ENCODE results near the gene SEC23A.

Gene SEC23A

GRCh38 chr14:39113685-39114072, 10.6 kb upstream of the SEC23A start:
- TF ChIP-seq, protein P1, sequence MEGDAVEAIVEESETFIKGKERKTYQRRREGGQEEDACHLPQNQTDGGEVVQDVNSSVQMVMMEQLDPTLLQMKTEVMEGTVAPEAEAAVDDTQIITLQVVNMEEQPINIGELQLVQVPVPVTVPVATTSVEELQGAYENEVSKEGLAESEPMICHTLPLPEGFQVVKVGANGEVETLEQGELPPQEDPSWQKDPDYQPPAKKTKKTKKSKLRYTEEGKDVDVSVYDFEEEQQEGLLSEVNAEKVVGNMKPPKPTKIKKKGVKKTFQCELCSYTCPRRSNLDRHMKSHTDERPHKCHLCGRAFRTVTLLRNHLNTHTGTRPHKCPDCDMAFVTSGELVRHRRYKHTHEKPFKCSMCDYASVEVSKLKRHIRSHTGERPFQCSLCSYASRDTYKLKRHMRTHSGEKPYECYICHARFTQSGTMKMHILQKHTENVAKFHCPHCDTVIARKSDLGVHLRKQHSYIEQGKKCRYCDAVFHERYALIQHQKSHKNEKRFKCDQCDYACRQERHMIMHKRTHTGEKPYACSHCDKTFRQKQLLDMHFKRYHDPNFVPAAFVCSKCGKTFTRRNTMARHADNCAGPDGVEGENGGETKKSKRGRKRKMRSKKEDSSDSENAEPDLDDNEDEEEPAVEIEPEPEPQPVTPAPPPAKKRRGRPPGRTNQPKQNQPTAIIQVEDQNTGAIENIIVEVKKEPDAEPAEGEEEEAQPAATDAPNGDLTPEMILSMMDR (IDR thresholded peaks at IDR 0.05), result no peak

GRCh38 chr14:39109893-39110715, 7.1 kb upstream of the SEC23A start:
- TF ChIP-seq, protein P1 (IDR thresholded peaks at IDR 0.05), result no peak

- TF ChIP-seq, protein P1 (IDR thresholded peaks at IDR 0.05), result no peak
Measured at GRCh38 chr14:39108791-39109190, 5.8 kb upstream of the SEC23A start.

DNA sequence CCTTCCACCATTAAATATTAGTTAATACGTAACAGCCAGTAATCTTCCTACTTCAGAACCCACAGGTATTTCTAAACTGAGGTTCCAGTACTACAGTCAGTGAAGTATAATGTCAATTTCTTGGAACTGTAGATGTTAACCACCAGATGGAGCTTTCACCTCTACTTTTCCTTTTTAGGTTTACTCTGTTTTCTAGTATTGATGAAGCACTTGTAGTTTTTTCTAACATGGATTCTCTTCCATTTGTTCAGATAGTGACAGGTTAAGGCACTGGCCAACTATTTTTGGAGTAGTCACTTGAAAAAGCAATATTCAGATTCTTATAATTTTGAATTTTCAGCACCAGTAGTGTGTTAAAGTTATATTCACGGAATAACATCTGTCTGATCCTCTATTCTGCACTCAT, 4.6 kb upstream of the SEC23A start:
- TF ChIP-seq, protein P1 (IDR thresholded peaks at IDR 0.05), result peak; percentile 56

DNA sequence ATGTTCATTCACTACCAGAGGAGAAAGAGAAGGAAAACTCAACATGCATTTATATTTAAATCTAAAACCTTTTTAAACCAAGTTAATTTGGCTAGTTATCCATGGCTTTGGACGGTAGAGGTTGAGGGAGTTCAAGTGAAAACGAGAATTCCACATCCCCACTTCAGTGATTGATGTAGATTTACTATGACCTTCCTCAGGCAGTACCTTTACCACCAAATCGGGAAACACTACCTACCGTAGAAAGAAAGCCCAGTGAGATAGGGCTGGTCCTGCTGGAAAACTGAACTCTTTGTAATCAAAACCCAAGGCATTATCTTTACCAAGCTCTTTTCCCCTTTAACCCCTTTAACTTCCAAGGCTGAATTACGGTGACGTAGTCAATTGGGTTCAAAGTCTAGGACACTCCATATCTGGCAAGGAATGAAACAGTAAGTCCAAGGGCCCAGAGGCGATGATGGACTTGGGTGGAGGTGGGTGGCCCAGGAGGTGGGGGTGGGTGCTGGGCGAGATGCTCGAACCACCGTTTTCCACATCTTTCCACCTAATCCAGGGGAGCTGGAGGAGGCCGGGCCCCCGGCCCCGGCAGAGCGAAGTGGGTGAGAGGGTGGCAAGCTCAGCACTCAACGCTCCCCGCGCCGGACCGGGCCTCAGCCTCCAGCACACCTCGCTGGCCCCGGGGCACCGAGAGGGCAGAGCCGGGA, 618 bp downstream of the SEC23A start:
- TF ChIP-seq, protein P1 (IDR thresholded peaks at IDR 0.05), result no peak

GRCh38 chr14:39099748-39100147, 3.3 kb downstream of the SEC23A start:
- TF ChIP-seq, protein P1 (IDR thresholded peaks at IDR 0.05), result no peak

DNA sequence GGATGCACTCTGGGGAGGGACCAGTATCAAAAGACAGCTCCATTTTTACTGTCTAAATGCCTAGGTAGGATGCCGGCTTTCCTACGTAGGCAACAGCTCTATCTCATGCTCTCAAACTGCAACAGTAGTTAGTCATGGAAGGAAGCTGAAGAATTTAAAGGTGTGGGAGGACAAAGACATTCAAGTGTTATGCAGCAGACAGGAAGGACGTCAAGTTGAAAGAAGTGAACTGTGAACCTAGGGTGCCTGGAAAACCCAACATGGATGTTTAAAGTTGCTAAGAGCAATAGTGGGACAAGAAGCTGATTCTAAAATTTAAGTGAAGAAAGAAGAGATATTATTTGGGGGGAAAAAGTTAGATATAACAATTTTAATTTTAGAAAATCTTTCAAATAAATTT, 5.9 kb downstream of the SEC23A start:
- TF ChIP-seq, protein P1 (IDR thresholded peaks at IDR 0.05), result no peak
